Measurements from ENCODE around the gene ZNF516.

ZNF516 gene

GRCh38 chr18:76468345-76469304 is 26.4 kb downstream of the ZNF516 start:
- no peak for DNase-seq (ENCODE audit: low read depth, low spot score)

GRCh38 chr18:76467371-76468190 is 27.5 kb downstream of the ZNF516 start:
- DNase-seq (ENCODE audit: low read depth, low spot score), result peak; percentile 58

GRCh38 chr18:76466410-76466991 is 28.5 kb downstream of the ZNF516 start:
- no peak for DNase-seq (ENCODE audit: low read depth, low spot score)

- DNase-seq (ENCODE audit: low read depth, low spot score), result no peak
Measured at GRCh38 chr18:76465630-76466409, 29.2 kb downstream of the ZNF516 start.

GRCh38 chr18:76464281-76465259 is 30.5 kb downstream of the ZNF516 start:
- DNase-seq (ENCODE audit: low read depth, low spot score), result no peak

GRCh38 chr18:76463872-76464271 is 31.2 kb downstream of the ZNF516 start:
- no peak for DNase-seq (ENCODE audit: low read depth, low spot score)

- no peak for DNase-seq (ENCODE audit: low read depth, low spot score)
Measured at GRCh38 chr18:76463358-76463757, 31.7 kb downstream of the ZNF516 start.

GRCh38 chr18:76462326-76462694 is 32.7 kb downstream of the ZNF516 start:
- no peak for DNase-seq (ENCODE audit: low read depth, low spot score)

- no peak for DNase-seq (ENCODE audit: low read depth, low spot score)
Measured at GRCh38 chr18:76461692-76462325, 33.2 kb downstream of the ZNF516 start.

GRCh38 chr18:76461148-76461547 is 33.9 kb downstream of the ZNF516 start:
- DNase-seq (ENCODE audit: low read depth, low spot score), result no peak

- no peak for DNase-seq (ENCODE audit: low read depth, low spot score)
Measured at GRCh38 chr18:76460482-76460881, 34.6 kb downstream of the ZNF516 start.

GRCh38 chr18:76459687-76460350 is 35.2 kb downstream of the ZNF516 start:
- DNase-seq (ENCODE audit: low read depth, low spot score), result no peak

GRCh38 chr18:76459312-76459686 is 35.7 kb downstream of the ZNF516 start:
- no peak for DNase-seq (ENCODE audit: low read depth, low spot score)

GRCh38 chr18:76458522-76459311 is 36.3 kb downstream of the ZNF516 start:
- no peak for DNase-seq (ENCODE audit: low read depth, low spot score)

GRCh38 chr18:76457957-76458356 is 37.1 kb downstream of the ZNF516 start:
- DNase-seq (ENCODE audit: low read depth, low spot score), result no peak

GRCh38 chr18:76457475-76457874 is 37.6 kb downstream of the ZNF516 start:
- no peak for DNase-seq (ENCODE audit: low read depth, low spot score)

GRCh38 chr18:76456823-76457222 is 38.2 kb downstream of the ZNF516 start:
- no peak for DNase-seq (ENCODE audit: low read depth, low spot score)

GRCh38 chr18:76456018-76456750 is 38.9 kb downstream of the ZNF516 start:
- DNase-seq (ENCODE audit: low read depth, low spot score), result no peak

All from ELF-1 (cell line).